Airway epithelial cell (primary cell): ENCODE data around the gene UBE2E1. TPM values are rescaled to one million over a fixed set of nuclear protein-coding genes. Genes with fewer than 3 reads are reported as not detected.

ENCODE experiments used
- total RNA-seq: library from RNA; depleted of rRNA; stranded (reverse); fragments of >200 nt; gene quantifications from 2 replicates; pipeline ENCODE4 v1.2.3, GENCODE V29; 2015

UBE2E1 gene
- 67.1 and 100 TPM in 2 replicates for total RNA-seq

DNA sequence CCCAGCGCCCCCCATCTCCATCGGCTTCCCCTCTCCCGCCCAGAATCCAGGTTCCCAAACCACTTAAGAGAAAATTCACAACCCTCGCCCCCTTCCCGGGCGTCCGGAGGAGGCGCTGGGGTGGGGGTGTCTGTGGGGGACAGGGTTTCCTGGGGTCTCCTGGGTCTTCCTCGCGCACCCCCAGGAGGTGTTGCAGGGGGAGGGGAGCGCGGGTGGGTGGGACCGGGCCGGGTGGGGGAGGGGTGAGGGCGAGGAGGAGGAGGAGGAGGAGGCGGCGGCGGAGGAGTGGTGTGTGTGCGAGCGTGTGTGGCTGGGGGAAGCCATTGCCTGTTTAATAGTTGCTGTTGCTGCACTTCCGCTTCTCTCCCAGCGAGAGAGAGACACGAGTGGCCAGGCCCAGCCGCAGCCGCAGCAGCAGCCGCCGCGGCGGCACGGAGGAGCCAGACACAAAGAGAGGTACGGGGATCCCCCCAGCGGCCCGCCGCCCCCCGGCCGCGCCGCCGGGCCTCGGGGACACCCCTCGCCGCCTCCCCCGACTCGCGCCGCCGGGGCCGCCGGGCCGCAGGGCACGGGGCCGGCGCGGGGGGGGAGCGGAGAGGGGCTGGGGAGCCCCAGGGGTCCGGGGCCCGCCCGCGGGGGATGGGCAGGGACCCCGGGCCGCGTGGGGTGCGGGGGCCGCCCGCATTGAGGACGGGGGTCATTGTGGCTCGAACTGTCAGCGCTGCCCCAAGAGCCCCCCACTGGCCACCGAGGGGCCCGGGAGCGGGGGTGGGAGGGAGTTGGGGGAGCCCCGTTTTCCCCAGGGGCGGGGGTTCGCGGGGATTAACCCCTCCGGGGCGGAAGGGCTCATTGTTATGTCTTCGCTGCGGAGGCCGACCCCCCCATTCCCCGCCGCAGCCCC is at the start of gene UBE2E1:
UBE2E1 (plus strand) TSS at position 323 of the 901 bp plus-strand sequence. CDS start 1,315 bp downstream, outside the sequence.

DNA sequence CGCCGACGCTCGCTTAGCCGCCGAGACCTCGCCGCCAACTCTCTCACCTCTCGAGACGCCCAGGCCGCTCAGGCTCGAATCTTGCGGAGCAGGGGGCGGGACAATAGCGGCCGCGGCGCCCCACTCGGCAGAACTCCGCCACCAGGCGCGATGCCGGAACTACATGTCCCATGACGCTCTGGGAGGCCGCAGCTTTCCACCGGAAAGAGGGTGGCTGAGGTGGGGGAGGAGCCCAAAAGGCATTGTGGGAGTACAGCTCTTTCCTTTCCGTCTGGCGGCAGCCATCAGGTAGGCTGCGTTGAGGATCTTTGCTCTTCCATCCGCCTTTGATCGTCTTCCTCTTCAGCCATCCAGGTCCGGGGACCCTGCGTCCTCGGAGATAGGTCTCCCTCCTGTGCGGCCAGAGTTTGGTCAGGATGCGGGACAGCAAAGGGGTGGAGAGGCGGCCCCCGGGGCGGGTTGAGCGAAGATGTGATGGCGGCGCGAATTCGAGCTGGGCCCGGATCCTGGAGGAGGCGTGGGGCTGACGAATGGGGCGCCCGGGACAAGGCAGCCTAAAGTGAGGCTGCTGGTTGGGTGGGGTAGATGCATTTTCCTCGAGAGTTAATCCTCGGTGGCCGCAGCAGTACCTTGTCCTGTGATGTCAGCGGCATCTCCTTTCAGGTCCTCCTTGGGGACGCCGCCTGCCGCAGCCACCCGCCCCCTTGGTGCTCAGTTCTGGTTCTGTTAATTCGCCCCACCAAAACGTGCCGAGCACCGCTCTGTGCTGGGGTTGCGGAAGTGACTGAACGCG is 111.3 kb downstream of the UBE2E1 start, which contains the start of the genes NKIRAS1 and RPL15:
NKIRAS1 (minus strand) TSS at position 105 of the 793 bp plus-strand sequence. CDS start 6,086 bp downstream, outside the sequence.
RPL15 (plus strand) TSS at position 247 of the 793 bp plus-strand sequence. CDS start 728 bp downstream, outside the sequence.

Other genes with a start within 250 kb of the UBE2E1 start
- gene NKIRAS1, start 111.0 kb downstream of the UBE2E1 start, total RNA-seq: 8.2 and 11.8 TPM in 2 replicates
- gene RPL15, start 111.2 kb downstream of the UBE2E1 start, total RNA-seq: 1,933 and 2,491 TPM in 2 replicates
- gene NR1D2, start 139.3 kb downstream of the UBE2E1 start, total RNA-seq: 5.5 and 6.3 TPM in 2 replicates